Ovary (tissue), 3 donors: ENCODE results near the gene SNCG.

Source experiments
- EP300 ChIP-seq: sonication (generic); formaldehyde crosslinking; IDR thresholded peaks from one replicate; pipeline ENCODE4 v1.6.1; 2017; ENCODE audit warnings: antibody characterized with exemption
- POLR2A ChIP-seq: fragments of 450-650 bp; IDR thresholded peaks from one replicate; pipeline ENCODE4 v1.6.1; 2017; ENCODE audit warnings: antibody characterized with exemption, mild to moderate bottlenecking, moderate library complexity
- TF ChIP-seq, protein P1 (sequence below), 3 donors: fragments of 450-650 bp in 2 of 3; fragments of 200-600 bp in 1 of 3; IDR thresholded peaks; one replicate each; pipeline versions ENCODE4 v1.5.1 to v1.8.0; 2016 to 2022; ENCODE audit warnings: antibody characterized with exemption in 3 of 3, mild to moderate bottlenecking in 1 of 3
- donor health status: DM: no; HTN: no; CAD: no.

DNA sequence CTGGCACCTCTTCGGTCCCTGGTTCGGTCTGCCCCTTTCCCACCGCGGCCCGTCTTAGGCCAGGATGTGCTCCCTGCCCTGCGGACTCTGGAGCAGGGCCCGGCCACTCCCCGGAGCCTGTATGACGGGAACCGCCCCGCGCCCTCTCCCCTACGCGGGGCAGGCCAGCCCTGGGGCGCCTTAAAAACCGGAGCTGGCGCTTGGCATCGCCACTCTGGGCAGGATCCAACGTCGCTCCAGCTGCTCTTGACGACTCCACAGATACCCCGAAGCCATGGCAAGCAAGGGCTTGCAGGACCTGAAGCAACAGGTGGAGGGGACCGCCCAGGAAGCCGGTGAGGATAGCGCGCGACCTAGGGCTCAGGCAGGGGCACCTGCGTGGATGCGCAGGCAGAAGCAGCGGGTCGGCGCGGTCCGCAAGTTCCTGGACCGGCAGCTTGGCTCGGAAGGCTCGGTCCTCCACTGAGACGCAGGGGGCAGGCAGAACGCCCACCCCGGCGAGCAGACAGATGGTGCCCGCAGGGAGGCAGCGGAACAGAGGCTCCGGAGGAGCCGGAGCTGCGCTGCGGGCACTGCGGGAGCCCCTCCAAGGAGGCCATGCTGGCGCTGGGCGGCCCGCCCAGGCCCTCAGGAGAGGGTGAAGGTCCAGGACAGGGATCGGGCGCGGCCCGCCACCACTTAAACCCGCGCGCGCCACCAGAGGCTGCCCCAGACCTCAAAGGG lies 10.0 kb downstream of the SNCG start, which contains the start of gene ADIRF:
- peak; percentile 15 for TF ChIP-seq POLR2A
- TF ChIP-seq, protein P1, sequence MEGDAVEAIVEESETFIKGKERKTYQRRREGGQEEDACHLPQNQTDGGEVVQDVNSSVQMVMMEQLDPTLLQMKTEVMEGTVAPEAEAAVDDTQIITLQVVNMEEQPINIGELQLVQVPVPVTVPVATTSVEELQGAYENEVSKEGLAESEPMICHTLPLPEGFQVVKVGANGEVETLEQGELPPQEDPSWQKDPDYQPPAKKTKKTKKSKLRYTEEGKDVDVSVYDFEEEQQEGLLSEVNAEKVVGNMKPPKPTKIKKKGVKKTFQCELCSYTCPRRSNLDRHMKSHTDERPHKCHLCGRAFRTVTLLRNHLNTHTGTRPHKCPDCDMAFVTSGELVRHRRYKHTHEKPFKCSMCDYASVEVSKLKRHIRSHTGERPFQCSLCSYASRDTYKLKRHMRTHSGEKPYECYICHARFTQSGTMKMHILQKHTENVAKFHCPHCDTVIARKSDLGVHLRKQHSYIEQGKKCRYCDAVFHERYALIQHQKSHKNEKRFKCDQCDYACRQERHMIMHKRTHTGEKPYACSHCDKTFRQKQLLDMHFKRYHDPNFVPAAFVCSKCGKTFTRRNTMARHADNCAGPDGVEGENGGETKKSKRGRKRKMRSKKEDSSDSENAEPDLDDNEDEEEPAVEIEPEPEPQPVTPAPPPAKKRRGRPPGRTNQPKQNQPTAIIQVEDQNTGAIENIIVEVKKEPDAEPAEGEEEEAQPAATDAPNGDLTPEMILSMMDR (IDR thresholded peaks at IDR 0.05) = no peak
- TF ChIP-seq EP300 = no peak
